Parathyroid adenoma (tissue), 2 donors: ENCODE data around the gene PRKN.

ENCODE experiments used
- H2AFZ ChIP-seq: fragments of 300-600 bp; sonication (generic); one replicate; pipeline ENCODE4 v1.7.0; 2017; ENCODE audit warnings: antibody characterized with exemption, mild to moderate bottlenecking
- H3K27ac ChIP-seq: fragments of 300-600 bp; sonication (generic); one replicate; pipeline ENCODE4 v1.7.0; 2017
- H3K27me3 ChIP-seq: fragments of 300-600 bp; sonication (generic); one replicate; pipeline ENCODE4 v1.7.0; 2017; ENCODE audit warnings: low read length; ENCODE audit not compliant: control insufficient read depth, insufficient read depth
- H3K36me3 ChIP-seq: fragments of 300-600 bp; sonication (generic); one replicate; pipeline ENCODE4 v1.7.0; 2017; ENCODE audit warnings: low read length; ENCODE audit not compliant: control insufficient read depth, insufficient read depth
- H3K4me1 ChIP-seq: fragments of 300-600 bp; sonication (generic); one replicate; pipeline ENCODE4 v1.7.0; 2017; ENCODE audit warnings: control low read depth
- H3K4me2 ChIP-seq: fragments of 300-600 bp; sonication (generic); one replicate; pipeline ENCODE4 v1.7.0; 2017; ENCODE audit warnings: low read length
- H3K4me3 ChIP-seq: fragments of 300-600 bp; sonication (generic); one replicate; pipeline ENCODE4 v1.7.0; 2017; ENCODE audit warnings: low read depth, low read length
- H3K79me2 ChIP-seq: fragments of 300-600 bp; sonication (generic); one replicate; pipeline ENCODE4 v1.7.0; 2017; ENCODE audit warnings: control low read depth
- H3K9ac ChIP-seq: fragments of 300-600 bp; sonication (generic); one replicate; pipeline ENCODE4 v1.7.0; 2017; ENCODE audit warnings: mild to moderate bottlenecking
- H3K9me3 ChIP-seq: fragments of 300-600 bp; sonication (generic); one replicate; pipeline ENCODE4 v1.7.0; 2017; ENCODE audit warnings: low read length; ENCODE audit not compliant: control insufficient read depth
- CTCF ChIP-seq: fragments of 300-600 bp; sonication (generic); IDR thresholded peaks from one replicate; pipeline ENCODE4 v1.7.0; 2017; ENCODE audit warnings: antibody characterized with exemption, mild to moderate bottlenecking
- donor health status: primary hyperparathyroidism.

Gene PRKN

GRCh38 chr6:161400671-161401070, 1326.9 kb downstream of the PRKN start:
- no peak for TF ChIP-seq CTCF
- Histone ChIP-seq H3K27me3 (no peaks in the 10 kb centered on the region), H3K4me1 (no peaks in the 10 kb centered on the region), H3K4me3 (no peak overlapping the region), H3K4me2 (no peak overlapping the region), H3K79me2 (no peaks in the 10 kb centered on the region), H3K36me3 (no peaks in the 10 kb centered on the region), H3K9ac (no peak overlapping the region), H3K27ac (no peak overlapping the region), H2AFZ (no peak overlapping the region), H3K9me3 (no peaks in the 10 kb centered on the region)

- TF ChIP-seq CTCF: no peak
- Histone ChIP-seq H3K4me2 (no peak overlapping the region), H3K9me3 (no peaks in the 10 kb centered on the region), H3K4me3 (no peak overlapping the region), H3K9ac (no peak overlapping the region), H3K27ac (no peak overlapping the region), H3K36me3 (no peaks in the 10 kb centered on the region), H3K79me2 (no peaks in the 10 kb centered on the region), H2AFZ (no peak overlapping the region), H3K27me3 (no peaks in the 10 kb centered on the region), H3K4me1 (no peaks in the 10 kb centered on the region)
Measured at GRCh38 chr6:161396539-161396938, 1331.0 kb downstream of the PRKN start.

- H3K4me3 ChIP-seq: no peak overlapping the region
- H3K79me2 ChIP-seq: no peaks in the 10 kb centered on the region
- TF ChIP-seq CTCF: no peak
- H2AFZ ChIP-seq: no peak overlapping the region
- H3K27ac ChIP-seq: no peak overlapping the region
- H3K27me3 ChIP-seq: no peaks in the 10 kb centered on the region
- no peaks in the 10 kb centered on the region for H3K36me3 ChIP-seq
- H3K9ac ChIP-seq: no peak overlapping the region
- no peak overlapping the region for H3K4me2 ChIP-seq
- H3K9me3 ChIP-seq: no peaks in the 10 kb centered on the region
- no peaks in the 10 kb centered on the region for H3K4me1 ChIP-seq
Measured at GRCh38 chr6:161395716-161396231, 1331.8 kb downstream of the PRKN start.

GRCh38 chr6:161394437-161394836, 1333.1 kb downstream of the PRKN start:
- H3K4me3 ChIP-seq: no peak overlapping the region
- H3K4me1 ChIP-seq: no peaks in the 10 kb centered on the region
- H3K27ac ChIP-seq: no peak overlapping the region

More at GRCh38 chr6:161394437-161394836, 1333.1 kb downstream of the PRKN start:
- H3K27me3 ChIP-seq: no peaks in the 10 kb centered on the region
- H3K4me2 ChIP-seq: no peak overlapping the region
- no peak overlapping the region for H3K9ac ChIP-seq
- H3K9me3 ChIP-seq: no peaks in the 10 kb centered on the region
- TF ChIP-seq CTCF: no peak
- H3K79me2 ChIP-seq: no peaks in the 10 kb centered on the region
- H3K36me3 ChIP-seq: no peaks in the 10 kb centered on the region
- no peak overlapping the region for H2AFZ ChIP-seq
